ENCODE measurements around the gene GPS1. TPM values are rescaled to one million over a fixed set of nuclear protein-coding genes. Genes with fewer than 3 reads are reported as not detected.

The GPS1 gene
- total RNA-seq, 1 donor from 2014 or later = 105 TPM

GRCh38 chr17:82058230-82058854, 6.6 kb downstream of the GPS1 start:
- no peaks in the 10 kb centered on the region for H3K9me3 Mint-ChIP-seq
- H3K4me1 Mint-ChIP-seq = peaks cover 2% of the 10 kb centered on the region
- peaks cover 5% of the 10 kb centered on the region for H3K36me3 Mint-ChIP-seq
- H3K27ac Mint-ChIP-seq = no peak overlapping the region
- H3K4me3 Mint-ChIP-seq = no peak overlapping the region
- DNase-seq (ENCODE audit: low spot score in 2 of 2, unreplicated experiment in 2 of 2) = no peak
- TF ChIP-seq, protein P1, sequence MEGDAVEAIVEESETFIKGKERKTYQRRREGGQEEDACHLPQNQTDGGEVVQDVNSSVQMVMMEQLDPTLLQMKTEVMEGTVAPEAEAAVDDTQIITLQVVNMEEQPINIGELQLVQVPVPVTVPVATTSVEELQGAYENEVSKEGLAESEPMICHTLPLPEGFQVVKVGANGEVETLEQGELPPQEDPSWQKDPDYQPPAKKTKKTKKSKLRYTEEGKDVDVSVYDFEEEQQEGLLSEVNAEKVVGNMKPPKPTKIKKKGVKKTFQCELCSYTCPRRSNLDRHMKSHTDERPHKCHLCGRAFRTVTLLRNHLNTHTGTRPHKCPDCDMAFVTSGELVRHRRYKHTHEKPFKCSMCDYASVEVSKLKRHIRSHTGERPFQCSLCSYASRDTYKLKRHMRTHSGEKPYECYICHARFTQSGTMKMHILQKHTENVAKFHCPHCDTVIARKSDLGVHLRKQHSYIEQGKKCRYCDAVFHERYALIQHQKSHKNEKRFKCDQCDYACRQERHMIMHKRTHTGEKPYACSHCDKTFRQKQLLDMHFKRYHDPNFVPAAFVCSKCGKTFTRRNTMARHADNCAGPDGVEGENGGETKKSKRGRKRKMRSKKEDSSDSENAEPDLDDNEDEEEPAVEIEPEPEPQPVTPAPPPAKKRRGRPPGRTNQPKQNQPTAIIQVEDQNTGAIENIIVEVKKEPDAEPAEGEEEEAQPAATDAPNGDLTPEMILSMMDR (IDR thresholded peaks at IDR 0.05; ENCODE audit: unreplicated experiment) = no peak
- H3K27me3 Mint-ChIP-seq (ENCODE audit: low read depth) = no peaks in the 10 kb centered on the region

- Mint-ChIP-seq H3K27ac (no peak overlapping the region), H3K9me3 (no peaks in the 10 kb centered on the region), H3K4me3 (no peak overlapping the region), H3K36me3 (peaks cover 5% of the 10 kb centered on the region), H3K4me1 (no peaks in the 10 kb centered on the region), H3K27me3 (ENCODE audit: low read depth) (no peaks in the 10 kb centered on the region)
- TF ChIP-seq, protein P1 (IDR thresholded peaks at IDR 0.05; ENCODE audit: unreplicated experiment) = no peak
- DNase-seq (ENCODE audit: low spot score in 2 of 2, unreplicated experiment in 2 of 2) = no peak
Observed at GRCh38 chr17:82058855-82059249, 7.2 kb downstream of the GPS1 start.

GRCh38 chr17:82059272-82060000, 7.7 kb downstream of the GPS1 start:
- no peak overlapping the region for H3K27ac Mint-ChIP-seq
- TF ChIP-seq, protein P1 (IDR thresholded peaks at IDR 0.05; ENCODE audit: unreplicated experiment) = no peak
- DNase-seq (ENCODE audit: low spot score in 2 of 2, unreplicated experiment in 2 of 2) = no peak
- peaks cover 5% of the 10 kb centered on the region for H3K36me3 Mint-ChIP-seq
- no peak overlapping the region for H3K4me3 Mint-ChIP-seq
- H3K27me3 Mint-ChIP-seq (ENCODE audit: low read depth) = no peaks in the 10 kb centered on the region
- H3K9me3 Mint-ChIP-seq = no peaks in the 10 kb centered on the region
- H3K4me1 Mint-ChIP-seq = no peaks in the 10 kb centered on the region

GRCh38 chr17:82060001-82060380, 8.3 kb downstream of the GPS1 start:
- Mint-ChIP-seq H3K27ac (no peak overlapping the region), H3K4me1 (no peaks in the 10 kb centered on the region), H3K9me3 (no peaks in the 10 kb centered on the region), H3K27me3 (ENCODE audit: low read depth) (no peaks in the 10 kb centered on the region), H3K36me3 (peaks cover 5% of the 10 kb centered on the region), H3K4me3 (no peak overlapping the region)
- no peak for DNase-seq (ENCODE audit: low spot score in 2 of 2, unreplicated experiment in 2 of 2)
- TF ChIP-seq, protein P1 (IDR thresholded peaks at IDR 0.05; ENCODE audit: unreplicated experiment) = no peak

- TF ChIP-seq, protein P1 (IDR thresholded peaks at IDR 0.05; ENCODE audit: unreplicated experiment) = no peak
- peaks cover 5% of the 10 kb centered on the region for H3K36me3 Mint-ChIP-seq
- no peaks in the 10 kb centered on the region for H3K27me3 Mint-ChIP-seq (ENCODE audit: low read depth)
- no peak for DNase-seq (ENCODE audit: low spot score in 2 of 2, unreplicated experiment in 2 of 2)
- no peak overlapping the region for H3K4me3 Mint-ChIP-seq
- H3K27ac Mint-ChIP-seq = no peak overlapping the region
- H3K9me3 Mint-ChIP-seq = no peaks in the 10 kb centered on the region
- H3K4me1 Mint-ChIP-seq = no peaks in the 10 kb centered on the region
Observed at GRCh38 chr17:82060614-82061013, 8.9 kb downstream of the GPS1 start.
